Activated CD4-positive, alpha-beta T cell treated with anti-CD3 and anti-CD28 coated beads, Interleukin-2, amount 50 U/mL, for 24 hours (primary cell): ENCODE results near the gene APCS.

Experiments
- DNase-seq, 2 donors: peaks; one replicate each; pipeline ENCODE4 v3.0.0-alpha.2; 2020; ENCODE audit warnings: low read depth in 1 of 2, low spot score in 1 of 2

APCS gene

DNA sequence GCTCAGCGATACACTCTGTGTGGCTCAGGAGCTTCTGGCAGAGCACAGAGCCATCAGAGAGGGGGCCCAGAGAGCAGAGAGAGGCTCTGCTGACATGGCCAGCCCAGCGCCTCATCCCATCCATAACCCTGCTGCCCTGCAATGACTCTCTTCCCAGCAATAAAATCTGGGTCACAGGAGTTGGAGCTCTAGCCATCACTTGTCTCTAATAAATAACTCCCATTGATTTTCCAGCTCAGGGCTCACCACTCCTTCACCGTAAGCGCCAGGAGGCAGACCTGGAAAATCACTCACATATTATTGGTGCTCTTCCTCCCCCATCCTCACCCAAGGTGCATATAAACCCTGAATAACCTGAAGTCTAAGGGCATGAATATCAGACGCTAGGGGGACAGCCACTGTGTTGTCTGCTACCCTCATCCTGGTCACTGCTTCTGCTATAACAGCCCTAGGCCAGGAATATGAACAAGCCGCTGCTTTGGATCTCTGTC, at the start of gene APCS:
TSS of gene APCS (plus strand) at position 366 of the 491 bp plus-strand sequence. CDS start at position 462, 96 bp downstream.
- DNase-seq = no peak

DNA sequence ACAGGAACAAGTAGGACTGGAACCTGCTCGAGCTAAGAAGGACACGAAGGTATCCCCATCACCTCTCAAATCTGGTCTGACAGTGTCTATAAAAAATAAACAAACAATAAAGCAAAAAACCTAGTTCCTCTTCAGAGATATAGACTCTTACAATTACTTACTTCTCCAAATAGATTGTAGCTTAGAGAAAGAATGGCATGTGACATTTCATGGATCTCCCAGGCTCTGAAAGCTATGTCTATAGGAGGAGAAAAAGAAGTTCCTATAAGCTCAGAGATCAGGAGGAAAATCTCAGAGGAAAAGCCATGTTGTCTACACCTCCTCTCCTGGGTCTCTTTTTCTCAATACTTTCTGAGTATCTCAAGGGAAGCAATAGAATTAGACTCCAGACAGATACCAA, 39.5 kb upstream of the APCS start:
- DNase-seq = no peak

GRCh38 chr1:159554261-159554660, 33.4 kb upstream of the APCS start:
- DNase-seq = no peak

- DNase-seq = no peak
Measured at GRCh38 chr1:159554696-159555095, 32.9 kb upstream of the APCS start.

DNA sequence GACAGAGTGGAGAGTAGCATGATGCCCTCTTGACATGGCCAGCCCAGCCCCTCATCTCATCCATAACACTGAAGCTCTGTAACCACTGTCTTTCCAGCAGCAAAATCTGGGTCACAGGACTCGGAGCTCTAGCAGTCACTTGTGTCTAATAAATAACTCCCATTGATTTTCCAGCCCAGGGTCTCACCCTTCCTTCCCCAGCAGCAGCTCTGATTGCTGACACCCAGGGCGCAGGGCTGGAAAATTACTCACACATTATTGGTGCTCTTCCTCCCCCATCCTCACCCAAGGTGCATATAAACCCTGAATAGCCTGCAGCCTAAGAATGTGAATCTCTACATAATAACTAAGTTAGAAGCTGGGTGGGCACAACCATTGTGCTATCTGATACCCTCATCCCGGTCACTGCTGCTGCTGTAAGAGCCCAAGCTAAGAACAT, 30.7 kb upstream of the APCS start:
- no peak for DNase-seq

DNA sequence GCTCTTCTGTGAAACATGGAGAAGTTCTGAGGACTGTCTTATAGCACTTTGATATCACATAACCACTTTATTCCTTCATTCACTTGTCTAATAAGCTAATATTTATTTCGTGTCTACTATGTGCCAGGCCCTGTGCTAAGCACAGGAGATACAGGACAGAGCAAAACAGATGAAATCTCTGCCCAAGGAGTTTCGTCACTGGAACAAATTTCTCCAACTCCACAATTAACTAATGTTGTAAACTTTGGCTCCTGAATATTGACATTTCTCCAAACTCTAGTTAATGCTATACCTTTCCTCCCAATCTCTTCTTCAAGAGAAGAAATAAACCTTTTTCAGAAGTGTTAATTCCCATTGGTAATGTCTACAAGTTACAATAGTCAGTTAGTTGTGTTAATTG, 27.0 kb upstream of the APCS start:
- no peak for DNase-seq

DNA sequence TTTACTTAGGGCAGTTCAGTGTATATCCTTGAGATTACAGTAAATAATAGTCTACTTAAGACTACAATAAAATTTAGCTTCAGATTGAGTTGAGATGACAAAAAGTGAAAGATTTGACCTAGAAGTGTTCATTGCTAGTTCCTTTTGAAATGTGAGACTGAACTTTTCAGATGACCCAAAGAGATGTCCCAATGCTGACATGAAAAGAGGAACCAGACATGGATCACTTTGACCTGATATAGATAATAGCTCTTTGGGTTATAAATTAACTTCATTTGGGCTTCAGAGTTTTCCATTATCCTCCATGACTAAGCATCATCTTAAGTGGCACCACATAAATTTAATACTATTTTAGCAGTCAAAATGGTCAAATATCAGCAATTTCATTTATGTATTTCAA, 26.1 kb upstream of the APCS start:
- DNase-seq = no peak

- no peak for DNase-seq
Measured at GRCh38 chr1:159562680-159563079, 24.9 kb upstream of the APCS start.

DNA sequence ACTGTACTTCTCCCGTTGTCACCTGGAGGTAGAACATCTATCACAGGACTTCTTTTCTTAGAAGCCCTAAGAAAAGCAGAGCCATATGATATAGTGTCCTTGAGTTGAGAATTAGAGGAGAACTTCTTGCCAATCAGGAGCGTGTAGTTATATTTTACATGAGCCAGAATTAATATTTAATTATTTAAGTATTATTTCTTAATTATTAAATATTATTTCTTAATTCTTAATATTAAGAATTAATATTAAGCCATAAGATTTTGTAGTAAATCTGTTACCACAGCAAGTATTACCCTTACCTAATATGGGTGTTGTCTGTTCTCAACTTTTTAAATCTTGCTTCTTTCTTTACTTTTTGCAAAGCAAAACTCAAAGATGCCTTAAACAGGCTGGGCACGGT, 10.2 kb upstream of the APCS start:
- DNase-seq = no peak

DNA sequence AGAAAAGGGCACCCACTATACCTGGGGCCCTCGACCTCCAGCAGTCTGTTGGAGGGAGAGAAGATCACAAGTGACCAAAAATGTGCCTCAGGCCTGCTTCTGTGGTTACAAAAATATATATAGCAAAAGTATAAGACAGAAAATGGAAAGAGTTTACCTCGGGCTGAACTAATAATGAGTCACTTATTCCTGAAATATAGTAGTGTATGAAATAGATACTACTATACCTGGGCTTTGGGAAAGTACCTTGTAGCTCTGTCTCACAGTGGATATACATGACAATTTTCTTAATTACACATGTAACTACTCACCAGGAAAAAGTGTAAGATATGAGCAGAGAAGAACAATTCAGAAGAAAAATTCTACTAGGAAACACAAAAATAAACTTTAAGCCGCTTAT, 7.3 kb upstream of the APCS start:
- no peak for DNase-seq

DNA sequence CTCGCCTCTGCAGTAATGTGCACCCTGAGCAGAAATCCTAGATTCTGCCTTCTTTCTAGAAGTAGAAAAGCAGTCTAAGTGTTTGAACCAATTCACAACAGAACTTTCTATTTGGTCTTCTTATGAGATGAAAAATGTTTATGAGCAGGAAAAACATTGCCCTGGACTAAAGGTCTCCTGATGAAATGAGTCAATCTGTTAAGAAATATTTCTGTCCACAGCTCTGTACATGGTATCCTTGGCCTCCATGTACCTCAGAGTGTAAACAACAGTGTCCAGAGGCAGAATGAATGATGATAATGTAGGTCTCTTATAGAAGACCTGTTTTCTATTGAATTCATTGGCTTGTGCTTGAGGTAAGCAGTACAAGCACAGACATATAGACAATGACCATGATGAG, 6.2 kb upstream of the APCS start:
- no peak for DNase-seq

DNA sequence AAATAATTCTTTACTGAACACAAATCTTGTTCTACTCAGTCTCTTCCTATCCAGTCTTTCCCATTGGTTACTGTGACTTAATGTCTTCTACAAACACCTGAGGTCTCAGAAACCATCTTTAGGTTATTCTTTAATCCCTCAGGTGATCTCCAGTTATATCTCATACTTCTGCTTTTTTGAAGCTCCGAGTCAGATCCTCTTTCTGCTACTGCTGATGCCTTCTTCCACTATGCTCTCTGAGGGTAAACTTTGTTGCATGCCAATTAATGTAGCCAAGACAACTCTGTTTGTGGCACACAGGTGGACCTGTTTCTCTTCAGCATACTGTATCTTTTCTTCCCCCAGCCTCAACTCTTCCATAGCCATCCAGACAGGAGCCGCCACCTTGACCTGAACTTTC, 3.1 kb upstream of the APCS start:
- DNase-seq = no peak

DNA sequence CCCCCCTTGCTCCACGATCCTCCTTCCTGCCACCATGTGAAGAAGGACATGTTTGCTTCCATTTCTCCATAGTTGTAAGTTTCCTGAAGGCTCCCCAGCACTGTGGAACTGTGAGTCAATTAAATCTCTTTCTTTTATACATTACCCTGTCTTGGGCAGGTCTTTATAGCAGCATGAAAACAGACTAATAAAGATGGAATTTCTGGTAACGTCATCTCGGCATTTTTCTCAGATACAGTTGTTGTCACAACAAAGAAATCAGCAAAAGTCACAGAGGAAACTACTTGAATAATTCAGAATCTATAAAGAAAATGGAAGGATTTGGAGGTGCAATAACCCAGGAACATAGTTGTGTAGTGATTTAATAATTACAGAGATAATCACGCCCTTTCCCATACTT, 4.4 kb downstream of the APCS start:
- no peak for DNase-seq

DNA sequence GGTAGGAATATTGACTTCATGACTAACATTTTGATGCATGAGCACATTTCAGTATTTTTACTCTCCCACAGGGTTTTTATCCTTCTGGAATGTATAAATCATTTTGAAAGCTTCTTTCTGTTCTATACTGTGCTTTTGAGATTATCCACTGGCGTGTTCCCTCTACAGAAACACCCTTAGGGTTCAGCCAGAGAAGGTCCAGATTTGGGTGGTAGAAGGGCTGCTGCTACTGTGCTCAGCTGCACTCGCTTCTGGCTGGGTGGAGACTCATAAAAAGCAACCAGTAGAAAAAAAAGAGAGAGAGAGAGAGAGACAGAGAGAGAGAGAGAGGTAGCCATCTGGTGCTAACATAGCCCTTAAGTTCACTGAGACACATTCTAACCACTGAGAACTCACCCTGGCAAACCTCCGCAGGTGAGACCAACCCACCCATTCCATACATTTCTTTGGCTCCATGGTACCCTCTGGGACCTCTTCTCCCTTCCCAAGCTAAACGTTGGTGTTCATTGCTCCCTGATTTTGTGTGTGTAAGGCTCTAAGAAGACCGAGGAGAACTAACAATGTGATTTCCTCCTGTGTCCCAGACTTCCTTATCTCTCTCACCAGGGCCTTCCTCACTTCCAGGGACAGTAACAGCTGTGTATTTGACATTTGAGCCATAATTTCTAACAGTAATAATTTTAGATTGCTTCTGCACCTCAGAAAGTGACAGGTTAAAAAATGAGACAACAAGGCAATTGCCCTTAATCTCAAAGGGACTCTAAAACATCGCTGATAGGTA, 7.2 kb downstream of the APCS start:
- DNase-seq = no peak

DNA sequence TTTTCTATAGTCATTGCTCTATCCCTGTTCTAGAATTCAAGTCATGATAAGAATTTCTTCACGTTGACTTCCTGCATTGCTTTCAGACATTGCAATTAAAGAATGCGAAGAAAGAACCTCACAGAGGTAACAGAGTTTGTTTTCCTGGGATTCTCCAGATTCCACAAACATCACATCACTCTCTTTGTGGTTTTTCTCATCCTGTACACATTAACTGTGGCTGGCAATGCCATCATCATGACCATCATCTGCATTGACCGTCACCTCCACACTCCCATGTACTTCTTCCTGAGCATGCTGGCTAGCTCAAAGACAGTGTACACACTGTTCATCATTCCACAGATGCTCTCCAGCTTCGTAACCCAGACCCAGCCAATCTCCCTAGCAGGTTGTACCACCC, 10.6 kb downstream of the APCS start:
- no peak for DNase-seq

DNA sequence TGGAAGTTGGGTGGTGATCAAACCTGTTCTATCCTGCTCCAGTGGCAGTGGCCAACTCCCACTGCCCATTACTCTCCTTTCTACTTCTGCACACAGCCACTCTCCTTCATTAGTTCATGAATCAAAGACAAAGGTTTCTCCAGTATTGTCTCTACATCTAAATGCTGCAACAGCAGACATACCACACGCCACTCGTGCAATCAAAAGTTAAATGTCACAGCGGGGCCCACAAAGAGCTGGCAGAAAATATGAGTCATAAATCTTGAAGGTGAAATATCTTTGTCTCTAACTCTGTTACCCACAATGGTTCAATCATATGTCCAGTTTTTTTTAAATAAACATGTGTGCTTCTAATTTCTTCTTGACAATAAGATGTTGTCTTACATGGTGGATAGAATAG, 13.3 kb downstream of the APCS start:
- no peak for DNase-seq

DNA sequence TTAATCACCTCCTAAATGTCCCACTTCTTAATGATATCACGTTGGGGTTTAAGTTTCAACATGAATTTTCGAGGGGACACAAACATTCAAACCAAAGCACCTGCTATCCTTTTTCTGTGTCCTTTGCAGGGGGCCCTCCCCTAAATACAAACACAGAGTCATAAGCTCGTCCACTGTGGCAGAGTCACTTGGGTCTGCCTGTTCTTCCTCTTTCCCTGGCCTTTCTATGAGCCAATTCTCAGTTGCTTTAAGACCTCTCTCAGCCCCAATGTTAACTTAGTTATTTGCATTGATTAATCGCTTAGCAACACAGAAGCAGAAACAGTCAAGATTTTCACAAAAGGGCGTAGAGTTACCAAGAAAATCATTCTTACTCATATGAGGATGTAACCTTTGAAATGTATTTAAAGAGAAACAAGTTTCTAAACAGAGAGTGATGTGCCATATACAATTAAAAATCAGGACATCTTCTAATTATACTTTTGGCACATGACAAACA, 14.9 kb downstream of the APCS start:
- no peak for DNase-seq

DNA sequence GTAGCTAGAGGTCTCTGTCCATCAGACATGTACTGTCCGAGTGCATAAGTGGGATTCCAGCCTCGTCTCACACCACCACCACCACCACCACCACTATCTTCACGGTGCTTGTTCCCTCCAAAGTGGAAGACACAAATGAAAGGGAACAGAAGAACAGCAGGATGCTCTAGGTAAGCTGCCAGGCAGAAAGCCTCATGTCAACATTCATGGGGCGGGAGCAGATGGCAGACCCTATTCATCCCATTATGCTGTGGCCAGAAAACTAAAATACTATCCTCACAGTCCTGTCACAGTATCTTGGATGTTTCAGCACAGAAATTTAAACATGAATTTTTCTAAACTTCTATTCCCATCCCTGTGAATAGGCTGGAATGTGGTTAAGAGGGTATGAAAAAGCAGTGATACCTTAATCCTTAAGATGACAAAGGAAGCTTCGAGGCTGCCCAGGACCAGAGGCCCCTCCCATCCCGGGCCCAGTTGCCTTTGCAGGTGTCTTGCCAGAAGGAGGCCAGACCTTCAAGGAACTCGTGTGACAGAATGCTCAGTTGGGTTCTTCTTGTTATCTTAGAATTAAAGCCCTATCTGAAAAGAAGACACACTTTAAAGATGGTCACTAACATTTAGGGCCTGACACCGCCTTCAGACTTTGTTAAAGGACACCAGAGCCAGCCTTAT, 24.7 kb downstream of the APCS start:
- no peak for DNase-seq

- no peak for DNase-seq
Measured at GRCh38 chr1:159632922-159633321, 45.3 kb downstream of the APCS start.
